GM23248 (cell line): Measurements from ENCODE around the gene TOMM22. TPM values are rescaled to one million over a fixed set of nuclear protein-coding genes. Genes with fewer than 3 reads are reported as not detected.

Experiments used
- DNase-seq: peaks from one replicate; pipeline ENCODE4 v3.0.0-alpha.2; 2015
- H2AFZ ChIP-seq: fragments of 200-600 bp; sonication (generic); 2 replicates; pipeline ENCODE4 v1.6.1; 2016; ENCODE audit warnings: antibody characterized with exemption
- H3F3A ChIP-seq: fragments of 200-600 bp; sonication (generic); 2 replicates; pipeline ENCODE4 v1.6.1; 2016; ENCODE audit warnings: mild to moderate bottlenecking, antibody characterized with exemption, mixed run types; ENCODE audit not compliant: insufficient read depth
- H3K27ac ChIP-seq: fragments of 200-600 bp; sonication (generic); 2 replicates; pipeline ENCODE4 v1.5.1; 2016; ENCODE audit warnings: mild to moderate bottlenecking
- H3K27me3 ChIP-seq: fragments of 200-600 bp; sonication (generic); replicated peaks from 2 replicates; pipeline ENCODE4 v1.6.1; 2016; ENCODE audit warnings: mild to moderate bottlenecking; ENCODE audit not compliant: insufficient read depth
- H3K36me3 ChIP-seq: fragments of 200-600 bp; sonication (generic); 2 replicates; pipeline ENCODE4 v1.6.1; 2016; ENCODE audit warnings: low read depth, mild to moderate bottlenecking
- H3K4me1 ChIP-seq: fragments of 200-600 bp; sonication (generic); 2 replicates; pipeline ENCODE4 v1.6.1; 2016; ENCODE audit warnings: mild to moderate bottlenecking; ENCODE audit not compliant: insufficient read depth
- H3K4me2 ChIP-seq: fragments of 200-600 bp; sonication (generic); one replicate; pipeline ENCODE4 v1.6.1; 2016; ENCODE audit warnings: mild to moderate bottlenecking; ENCODE audit not compliant: unreplicated experiment
- H3K4me3 ChIP-seq: fragments of 200-600 bp; sonication (generic); 2 replicates; pipeline ENCODE4 v1.5.1; 2016; ENCODE audit warnings: mild to moderate bottlenecking
- H3K79me2 ChIP-seq: fragments of 200-600 bp; sonication (generic); 2 replicates; pipeline ENCODE4 v1.6.1; 2016; ENCODE audit warnings: mild to moderate bottlenecking; ENCODE audit not compliant: insufficient read depth
- H3K9ac ChIP-seq: fragments of 200-600 bp; sonication (generic); 2 replicates; pipeline ENCODE4 v1.6.1; 2016; ENCODE audit warnings: mild to moderate bottlenecking
- H3K9me2 ChIP-seq: fragments of 200-600 bp; sonication (generic); 2 replicates; pipeline ENCODE4 v1.6.1; 2016; ENCODE audit warnings: mixed run types, mild to moderate bottlenecking, moderate library complexity; ENCODE audit not compliant: insufficient read depth
- H3K9me3 ChIP-seq: fragments of 200-600 bp; sonication (generic); one replicate; pipeline ENCODE4 v1.6.1; 2017; ENCODE audit warnings: low read depth
- H4K20me1 ChIP-seq: fragments of 200-600 bp; sonication (generic); 2 replicates; pipeline ENCODE4 v1.6.0; 2016; ENCODE audit not compliant: insufficient read depth
- EZH2 ChIP-seq: fragments of 200-600 bp; sonication (generic); IDR thresholded peaks from 2 replicates; pipeline ENCODE4 v1.6.1; 2018; ENCODE audit warnings: antibody characterized with exemption, mild to moderate bottlenecking; ENCODE audit not compliant: insufficient read depth, poor library complexity, severe bottlenecking
- EZH2phosphoT487 ChIP-seq: fragments of 200-600 bp; sonication (generic); IDR thresholded peaks from 2 replicates; pipeline ENCODE4 v1.6.1; 2018; ENCODE audit warnings: antibody characterized with exemption, moderate library complexity, mild to moderate bottlenecking, low read depth; ENCODE audit not compliant: insufficient read depth
- WGBS, 2 experiments: methylation state at CpG; one replicate each; pipeline ENCODE4 v1.1.6; 2015 to 2017; ENCODE audit warnings: low lambda C conversion rate in 2 of 2, low coverage in 1 of 2; ENCODE audit errors: missing lambda C conversion rate in 2 of 2; 5-methylcytosine and 5-hydroxymethylcytosine counted together
- in situ Hi-C: fragments of 300-500 bp; cut with MboI; formaldehyde crosslinking; loops from 2 replicates; pipeline ENCODE4 v1.15.0; 2020
- polyA plus RNA-seq: library from polyadenylated mRNA; unstranded; fragments of >200 nt; fragmentation: Nextera tagmentation; extraction: Ambion mirVana; gene quantifications from 2 replicates; pipeline ENCODE4 v1.2.1, GENCODE V29; 2016
- total RNA-seq: library from RNA; depleted of rRNA; stranded (reverse); fragments of >200 nt; shearing (Covaris generic); gene quantifications from 2 replicates; pipeline ENCODE4 v1.2.3, GENCODE V29; 2014

TOMM22 gene
- total and polyA plus RNA-seq, 2 experiments from 2014 or later, result 48.9 to 92.0 TPM

DNA sequence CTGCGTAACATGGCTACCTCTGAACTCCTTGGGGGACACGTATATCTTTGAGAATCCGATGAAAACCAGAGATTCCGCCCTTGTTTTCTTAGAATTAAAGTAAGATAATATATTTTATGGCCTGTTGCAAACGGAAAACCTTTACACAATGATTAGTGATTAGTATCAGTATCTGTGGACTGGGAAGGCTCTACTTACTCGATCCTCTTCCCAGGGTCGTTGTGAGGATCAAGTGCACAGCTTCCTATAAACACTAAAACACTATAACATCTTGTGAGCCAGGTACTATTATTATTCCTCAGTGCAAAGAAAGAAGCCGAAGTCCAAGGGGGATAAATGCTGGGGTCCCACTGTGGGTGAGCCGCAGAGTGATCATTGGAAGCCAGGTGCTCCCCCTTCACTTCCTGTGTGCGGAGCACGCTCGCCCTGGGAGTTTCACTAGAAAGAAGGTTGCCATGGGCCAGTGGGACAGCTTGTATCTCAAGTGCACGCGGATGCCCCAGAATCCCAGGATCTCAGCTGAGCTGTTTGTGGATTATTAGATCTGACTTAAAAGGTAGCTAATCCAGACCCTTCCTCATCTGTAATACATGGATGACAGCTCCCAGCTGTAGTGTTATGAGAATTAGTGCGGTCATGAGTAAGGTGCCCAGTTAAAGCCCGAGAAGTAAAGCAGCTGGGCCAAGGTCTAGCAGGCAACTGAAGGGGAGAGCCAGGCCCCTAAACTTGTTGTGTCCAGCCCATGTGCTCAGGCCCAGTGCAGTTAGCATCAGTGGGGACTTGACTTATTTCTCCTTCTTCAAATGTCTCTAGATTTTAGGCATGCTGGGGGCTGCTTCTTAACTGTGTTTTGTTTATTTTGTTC is 24.5 kb upstream of the TOMM22 start:
- in situ Hi-C loops, result no loop called here
- peak overlapping the region; percentile 98 for H3K4me2 ChIP-seq
- H3K36me3 ChIP-seq, result no peaks in the 10 kb centered on the region
- no peaks in the 10 kb centered on the region for H4K20me1 ChIP-seq
- DNase-seq, result peak; percentile 47
- no peaks in the 10 kb centered on the region for H3K27me3 ChIP-seq
- WGBS, 2 experiments, result 12 to 13% methylated on average over 16 of the region's 16 CpGs
- H3K79me2 ChIP-seq, result peaks cover 36% of the 10 kb centered on the region
- TF ChIP-seq EZH2 (no peak), EZH2phosphoT487 (no peak)
- H3K4me1 ChIP-seq, result peaks cover 7% of the 10 kb centered on the region; the same call in 1 of the 2 replicates
- no peaks in the 10 kb centered on the region for H3K9me3 ChIP-seq
- H3K9ac ChIP-seq, result peak overlapping the region; percentile 97
- no peaks in the 10 kb centered on the region for H3F3A ChIP-seq
- H2AFZ ChIP-seq, result peak overlapping the region; percentile 93
- no peaks in the 10 kb centered on the region for H3K9me2 ChIP-seq
- peak overlapping the region; percentile 90 for H3K27ac ChIP-seq
- peak overlapping the region; percentile 83 for H3K4me3 ChIP-seq

DNA sequence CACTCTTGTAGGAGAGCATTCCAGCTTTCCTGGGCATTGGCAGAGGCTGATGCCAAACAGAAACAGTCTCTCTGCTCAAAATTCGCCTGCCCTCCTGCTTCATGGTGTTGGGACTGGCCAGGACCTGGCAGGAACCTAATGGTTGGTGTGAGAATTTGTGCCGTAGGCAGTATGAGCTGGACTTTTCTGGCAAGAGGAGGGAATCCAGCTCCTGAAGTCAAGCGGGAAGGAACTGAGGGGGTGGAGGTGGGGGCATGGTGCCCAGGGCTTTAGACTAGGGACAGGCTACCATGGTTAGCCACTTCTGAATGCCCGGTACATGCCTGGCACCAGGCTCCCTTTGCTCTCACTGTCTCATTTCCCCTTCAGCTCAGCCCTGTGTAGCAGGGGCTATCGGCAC is 6.9 kb upstream of the TOMM22 start:
- no peak overlapping the region for H2AFZ ChIP-seq
- no peak overlapping the region for H3K4me3 ChIP-seq
- no peak overlapping the region for H3K27ac ChIP-seq
- no peaks in the 10 kb centered on the region for H3K9me3 ChIP-seq
- H3K9me2 ChIP-seq, result no peaks in the 10 kb centered on the region
- H3K27me3 ChIP-seq, result no peaks in the 10 kb centered on the region
- no peak overlapping the region for H3K9ac ChIP-seq
- H3F3A ChIP-seq, result no peaks in the 10 kb centered on the region
- TF ChIP-seq EZH2phosphoT487 (no peak), EZH2 (no peak)
- H3K4me2 ChIP-seq, result no peak overlapping the region
- H3K4me1 ChIP-seq, result no peaks in the 10 kb centered on the region
- no peaks in the 10 kb centered on the region for H4K20me1 ChIP-seq
- peak; percentile 26 for DNase-seq
- no peaks in the 10 kb centered on the region for H3K79me2 ChIP-seq
- WGBS, 2 experiments, result 72% methylated on average over 5 of the region's 5 CpGs
- H3K36me3 ChIP-seq, result no peaks in the 10 kb centered on the region; the same call in 1 of the 2 replicates
- in situ Hi-C loops, result no loop called here

DNA sequence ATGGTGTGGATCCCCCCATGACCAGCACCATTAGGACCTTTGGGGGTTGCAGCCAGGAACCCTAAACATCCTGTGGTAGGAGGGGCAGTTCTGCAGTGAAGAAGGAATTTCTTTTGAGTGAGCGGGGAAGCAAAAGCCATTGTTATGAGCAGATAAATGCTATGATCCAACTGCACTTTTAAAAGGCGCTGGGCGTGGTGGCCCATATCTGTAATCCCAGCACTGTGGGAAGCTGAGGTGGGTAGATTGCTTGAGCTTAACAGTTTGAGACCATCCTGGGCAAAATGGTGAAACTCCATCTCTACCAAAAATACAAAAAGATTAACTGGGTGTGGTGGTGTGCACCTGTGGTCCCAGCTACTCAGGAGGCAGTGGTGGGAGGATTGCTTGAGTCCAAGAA is 5.9 kb upstream of the TOMM22 start:
- H3K27me3 ChIP-seq, result no peaks in the 10 kb centered on the region
- no peak overlapping the region for H3K27ac ChIP-seq
- 0 out of 2 replicates have a peak, but pooled peaks cover 5% of the 10 kb centered on the region for H3K79me2 ChIP-seq
- H3F3A ChIP-seq, result no peaks in the 10 kb centered on the region
- H3K9me2 ChIP-seq, result no peaks in the 10 kb centered on the region
- H3K9ac ChIP-seq, result no peak overlapping the region
- no peaks in the 10 kb centered on the region; the same call in 1 of the 2 replicates for H3K36me3 ChIP-seq
- H2AFZ ChIP-seq, result no peak overlapping the region
- no peaks in the 10 kb centered on the region for H3K4me1 ChIP-seq
- no peak for TF ChIP-seq EZH2phosphoT487
- no peak for TF ChIP-seq EZH2
- no peak for DNase-seq
- WGBS, 2 experiments, result 93 to 98% methylated on average over 3 of the region's 3 CpGs
- no peak overlapping the region for H3K4me3 ChIP-seq
- in situ Hi-C loops, result no loop called here
- no peak overlapping the region for H3K4me2 ChIP-seq
- H3K9me3 ChIP-seq, result no peaks in the 10 kb centered on the region
- no peaks in the 10 kb centered on the region for H4K20me1 ChIP-seq

DNA sequence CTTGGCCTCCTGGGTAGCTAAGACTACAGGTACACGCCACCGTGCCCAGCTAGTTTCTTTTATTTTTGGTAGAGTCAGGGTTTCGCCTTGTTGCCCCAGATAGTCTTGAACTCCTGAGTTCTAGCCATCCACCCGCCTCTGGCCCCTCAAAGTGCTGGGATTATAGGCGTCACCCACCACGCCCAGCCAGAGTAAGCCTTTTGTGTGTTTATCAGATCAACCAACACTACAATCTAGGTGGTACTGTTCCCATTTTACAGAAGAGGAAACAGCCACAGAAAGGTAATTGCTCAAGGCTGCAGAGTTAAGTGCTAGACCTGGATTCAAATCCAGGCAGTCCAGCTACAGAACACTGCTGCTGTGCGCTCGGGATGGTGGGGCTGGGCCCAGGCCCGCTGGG is 3.1 kb downstream of the TOMM22 start:
- WGBS, 2 experiments, result 89 to 95% methylated on average over 9 of the region's 9 CpGs
- Histone ChIP-seq H3K9ac (no peak overlapping the region), H3K27me3 (no peaks in the 10 kb centered on the region), H3F3A (peaks cover 15% of the 10 kb centered on the region; the same call in 1 of the 2 replicates), H2AFZ (no peak overlapping the region), H3K4me2 (no peak overlapping the region), H3K79me2 (peaks cover 61% of the 10 kb centered on the region), H3K27ac (no peak overlapping the region), H3K4me1 (peaks cover 4% of the 10 kb centered on the region; the same call in 1 of the 2 replicates), H3K4me3 (no peak overlapping the region), H3K9me2 (no peaks in the 10 kb centered on the region), H3K36me3 (peaks cover 44% of the 10 kb centered on the region), H4K20me1 (no peaks in the 10 kb centered on the region), H3K9me3 (no peaks in the 10 kb centered on the region)
- DNase-seq, result no peak
- TF ChIP-seq EZH2 (no peak), EZH2phosphoT487 (no peak)
- in situ Hi-C loops, result no loop called here
